ENCODE data around the gene BUD23.
"Not testable (repeated sequence)": the region's sequence is repeated elsewhere in the genome, so short reads cannot be mapped to it uniquely, and the experiment has no call there.

Gene BUD23

DNA sequence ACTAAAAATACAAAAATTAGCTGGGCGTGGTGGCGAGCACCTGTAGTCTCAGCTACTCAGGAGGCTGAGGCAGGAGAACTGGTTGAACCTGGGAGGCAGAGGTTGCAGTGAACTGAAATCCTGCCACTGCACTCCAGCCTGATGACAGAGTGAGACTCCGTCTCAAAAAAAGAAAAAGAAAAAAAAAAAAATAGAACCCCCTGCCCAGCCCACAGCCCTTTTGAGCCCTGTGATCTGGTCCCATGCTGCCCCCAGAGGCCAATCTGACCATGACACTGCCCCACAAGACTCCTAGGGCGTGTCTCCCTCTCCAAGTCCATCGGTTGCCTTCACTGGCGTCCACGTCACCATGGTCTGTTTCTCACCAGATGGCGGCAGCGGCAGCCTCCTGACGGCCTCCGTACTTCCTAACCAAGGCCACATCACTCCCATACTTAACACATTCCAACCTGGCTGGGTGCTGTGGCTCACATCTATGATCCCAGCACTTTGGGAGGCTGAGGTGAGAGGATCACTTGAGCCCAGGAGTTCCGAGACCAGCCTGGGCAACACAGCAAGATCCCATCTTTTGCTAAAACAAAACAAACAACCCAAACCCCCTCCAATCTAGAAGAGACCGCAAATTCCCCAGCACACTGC is 18.1 kb downstream of the BUD23 start:
- peak; percentile 59 for DNase-seq (ENCODE audit: low read depth)

DNA sequence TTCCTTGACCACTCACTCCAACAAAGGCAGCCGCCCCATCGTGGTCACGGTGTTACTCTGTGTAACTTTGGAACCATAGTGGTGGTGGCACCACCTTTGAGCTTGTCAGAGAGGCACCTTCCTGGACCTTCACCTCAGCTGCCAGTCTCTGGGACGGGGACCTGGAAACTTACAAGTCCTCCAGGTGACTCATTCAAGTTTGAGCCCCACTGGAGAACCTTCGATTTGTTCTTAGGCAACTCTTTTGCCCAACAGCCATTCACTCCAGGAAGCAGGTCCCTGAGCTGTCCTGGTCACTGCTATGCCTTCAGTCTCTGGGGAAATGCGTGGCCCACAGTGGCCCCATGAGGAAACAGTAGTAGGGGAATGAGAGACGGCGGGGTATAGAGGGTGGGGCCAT is 18.8 kb downstream of the BUD23 start:
- DNase-seq (ENCODE audit: low read depth), result no peak

DNA sequence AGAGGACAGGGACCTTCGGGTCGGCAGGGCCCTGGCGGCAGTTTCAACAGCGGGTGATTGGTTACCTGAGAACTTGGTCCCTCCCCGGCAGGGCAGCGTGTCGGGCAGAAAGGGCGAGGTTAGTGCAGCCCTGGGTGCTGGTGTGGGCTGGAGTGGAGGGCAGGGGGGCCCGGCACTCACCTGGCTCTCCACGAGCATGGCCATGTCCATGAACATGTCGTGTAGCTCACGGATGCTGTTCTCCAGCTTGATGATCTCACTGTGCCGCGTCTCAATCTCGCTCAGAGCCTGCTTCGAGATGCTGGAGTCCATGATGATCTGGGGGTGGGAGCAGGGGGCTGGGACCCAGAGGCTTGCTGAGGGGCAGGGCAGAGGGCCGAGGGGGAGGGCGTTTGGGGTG is 19.3 kb downstream of the BUD23 start:
- no peak for DNase-seq (ENCODE audit: low read depth)

DNA sequence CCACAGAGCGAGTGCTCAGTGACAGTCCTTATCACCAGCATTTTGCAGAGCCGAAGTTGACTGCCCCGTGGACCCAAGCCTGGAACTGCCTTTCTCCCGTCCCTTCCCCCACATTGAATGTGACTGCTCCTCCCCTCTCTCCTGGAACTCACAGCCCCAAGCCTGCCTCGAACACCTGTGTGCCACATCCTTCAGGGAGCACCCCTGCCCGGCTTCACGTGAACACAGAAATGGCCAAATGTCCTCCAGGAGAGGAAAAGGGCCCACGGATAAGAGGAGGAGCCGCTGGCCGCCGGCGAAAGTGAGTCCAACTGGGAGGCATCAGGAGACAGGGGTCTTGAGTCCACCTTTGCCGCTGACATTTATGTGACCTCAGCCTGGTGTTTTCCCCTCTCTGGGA is 19.8 kb downstream of the BUD23 start:
- DNase-seq (ENCODE audit: low read depth), result no peak

DNA sequence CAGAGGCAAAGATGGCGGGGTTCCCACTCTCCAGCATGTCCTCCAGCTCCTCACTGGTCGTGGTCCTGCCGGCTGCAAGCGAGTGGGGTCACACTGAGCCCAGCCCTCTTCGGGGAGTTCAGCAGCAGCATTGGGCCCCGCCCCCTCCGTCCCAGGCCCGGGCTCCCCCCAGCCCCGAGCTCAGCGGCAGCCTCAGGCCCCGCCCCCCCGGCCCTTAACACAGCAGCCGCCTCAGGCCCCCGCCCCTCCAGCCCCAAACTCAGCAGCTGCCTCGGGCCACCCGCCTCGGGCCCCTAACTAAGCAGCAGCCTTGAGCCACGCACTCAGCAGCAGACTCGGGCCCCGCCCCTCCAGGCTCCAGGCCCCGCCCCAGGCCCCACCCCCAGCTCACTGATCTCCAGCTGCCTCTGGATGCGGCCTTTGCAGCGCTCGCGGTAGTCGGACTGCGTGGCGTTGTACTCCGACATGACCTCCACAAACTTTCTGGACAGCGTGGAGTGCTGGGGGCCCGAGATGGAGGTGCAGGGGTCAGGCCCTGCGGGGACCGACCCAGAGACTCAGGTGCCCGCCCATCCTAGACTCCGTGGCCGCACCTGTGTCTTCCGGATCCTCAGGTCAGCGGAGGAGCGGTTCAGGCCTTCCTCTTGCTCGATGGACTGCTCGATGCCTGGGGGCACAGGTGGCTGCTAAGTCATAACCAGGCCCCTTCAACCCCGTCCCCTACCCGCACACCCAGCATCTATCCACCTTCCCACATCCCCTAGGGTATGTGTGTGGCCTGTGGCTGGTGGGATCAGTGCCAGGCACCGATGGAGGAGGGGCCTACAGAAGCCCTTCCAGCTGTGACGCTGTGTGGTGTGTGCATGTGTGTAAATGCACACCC is 20.6 kb downstream of the BUD23 start:
- no peak for DNase-seq (ENCODE audit: low read depth)

DNA sequence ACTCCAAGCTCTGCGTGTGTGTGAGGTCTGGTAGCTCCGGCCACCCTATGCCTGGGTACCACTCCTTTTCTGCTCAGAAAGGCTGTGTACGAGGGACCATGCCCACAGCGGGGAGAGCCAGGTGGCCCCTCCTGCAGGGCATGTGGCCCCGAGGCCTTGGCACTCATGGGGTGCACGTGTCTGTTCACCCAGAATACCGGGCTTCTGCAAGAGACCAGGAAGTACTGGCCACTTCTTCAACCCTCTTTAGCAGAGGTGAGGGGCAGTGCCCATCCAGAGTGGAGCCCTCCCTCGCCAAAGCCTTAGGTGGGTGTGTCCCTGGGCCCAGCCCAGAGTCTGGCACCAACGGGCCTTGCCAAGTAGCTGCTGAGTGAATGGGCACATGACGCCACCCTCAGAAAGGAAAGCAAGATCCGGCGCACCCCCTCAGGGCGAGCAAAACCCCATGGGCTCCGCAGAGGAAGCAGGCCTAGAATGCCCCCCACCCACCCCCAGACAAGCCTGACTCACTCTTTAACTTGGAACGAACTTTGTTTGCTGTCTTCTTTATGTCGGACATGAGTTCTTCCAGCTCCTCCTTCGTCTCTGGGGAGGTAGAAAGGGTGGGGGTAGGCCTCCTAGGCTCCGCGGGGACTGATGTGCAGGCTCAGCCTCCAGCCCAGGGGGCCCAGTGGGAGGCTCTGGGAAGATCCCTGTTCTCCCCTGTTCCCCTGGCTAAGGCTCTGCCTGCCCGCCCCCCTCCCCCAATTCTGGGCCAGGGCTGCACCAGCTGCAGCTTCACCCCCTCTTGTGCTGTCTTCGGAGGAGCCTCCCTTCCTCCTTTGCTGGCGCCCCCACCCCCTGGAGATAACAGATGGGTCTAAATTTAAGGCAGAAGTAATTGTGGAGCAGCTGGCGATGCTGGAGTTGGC is 21.5 kb downstream of the BUD23 start:
- DNase-seq (ENCODE audit: low read depth), result peak; percentile 29

DNA sequence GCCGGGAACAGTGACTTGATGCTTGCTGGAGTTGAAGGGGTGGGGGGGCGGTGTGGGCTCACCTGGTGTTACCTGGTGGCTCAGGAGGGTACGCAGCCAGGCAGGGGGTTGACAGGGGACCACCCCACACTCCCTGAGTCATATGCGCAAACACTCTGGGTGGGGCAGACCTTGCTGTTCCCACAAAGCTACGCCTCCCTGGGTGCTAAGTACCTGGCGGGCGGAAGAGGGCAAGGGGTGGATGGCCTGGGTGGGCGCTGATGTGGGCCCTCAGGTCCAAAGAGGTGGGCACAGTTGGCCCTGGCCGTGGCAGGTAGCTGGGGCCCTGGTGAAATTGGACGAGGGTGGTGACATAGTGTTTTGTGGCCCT is 22.1 kb downstream of the BUD23 start:
- no peak for DNase-seq (ENCODE audit: low read depth)

DNA sequence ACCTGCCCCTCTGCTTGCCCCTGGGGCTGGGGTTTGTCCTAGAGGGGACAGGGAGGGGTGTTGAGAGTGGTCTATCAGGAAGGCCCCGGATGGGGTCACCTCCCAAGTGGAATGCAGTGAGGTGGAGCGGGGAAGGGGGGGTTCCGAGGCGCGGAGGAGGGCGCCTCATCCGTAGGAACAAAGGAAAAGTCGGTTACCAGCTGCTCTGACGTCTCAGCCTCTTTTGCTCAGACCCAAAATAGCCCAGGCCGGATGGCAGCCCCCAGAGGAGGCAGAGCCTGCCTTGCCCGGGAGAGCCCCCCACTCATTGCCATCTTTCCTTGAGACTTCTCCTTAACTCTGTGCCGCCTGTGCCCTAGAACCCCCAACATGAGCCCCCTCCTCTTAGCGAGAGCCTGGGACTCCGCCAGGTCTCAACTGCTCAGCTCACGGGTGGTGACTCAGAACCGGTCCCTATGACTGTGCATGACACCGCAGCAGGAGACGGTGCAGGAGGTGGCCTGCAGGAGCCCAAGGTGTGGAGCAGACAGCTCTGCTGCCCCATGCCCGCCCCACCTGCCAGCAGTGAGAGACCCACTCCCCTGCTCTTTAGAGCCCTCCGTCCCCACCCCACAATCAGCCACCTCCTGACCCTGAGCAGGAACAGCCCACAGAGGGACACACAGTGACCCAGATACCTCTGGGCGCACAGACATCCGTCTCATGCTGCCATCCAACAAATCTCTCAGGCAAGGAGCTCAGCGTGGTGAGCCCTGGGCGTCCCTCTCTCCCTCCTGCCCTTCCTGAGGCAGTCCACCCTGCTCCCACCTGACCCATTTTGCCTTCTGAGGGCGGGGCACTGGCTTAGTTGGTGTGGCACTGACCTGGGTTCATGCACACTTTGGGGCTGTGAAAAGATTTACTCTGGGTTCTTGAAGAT is 23.0 kb downstream of the BUD23 start:
- no peak for DNase-seq (ENCODE audit: low read depth)

DNA sequence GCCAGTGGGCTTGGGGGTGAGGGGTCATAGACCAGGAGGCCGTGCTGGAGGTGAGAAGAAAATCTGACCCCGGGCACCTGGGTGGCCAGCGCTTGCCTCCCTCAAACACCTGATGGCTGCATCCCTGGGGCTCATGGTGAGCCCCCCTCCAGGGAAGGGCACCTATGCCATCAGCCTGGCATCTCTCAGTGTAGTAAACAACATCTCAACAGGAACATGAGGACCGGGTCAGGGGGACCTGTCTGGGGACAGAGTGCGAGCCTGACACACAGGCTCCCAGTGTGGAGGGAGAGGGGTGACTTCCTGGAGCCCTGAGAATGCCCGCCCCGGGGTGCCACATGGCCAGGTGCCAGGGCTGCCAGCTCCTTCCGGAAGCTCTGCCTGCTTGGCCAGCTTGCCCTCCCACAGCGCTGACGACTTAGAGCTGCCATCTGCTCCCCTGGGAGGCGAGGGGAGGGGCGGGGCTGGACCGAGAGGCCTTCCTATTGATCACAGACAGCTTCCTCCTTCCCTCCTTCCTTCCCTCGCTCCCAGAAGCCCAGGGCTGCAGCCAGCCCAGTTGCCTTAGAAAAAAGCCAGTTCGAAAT is 23.7 kb downstream of the BUD23 start:
- DNase-seq (ENCODE audit: low read depth), result no peak

DNA sequence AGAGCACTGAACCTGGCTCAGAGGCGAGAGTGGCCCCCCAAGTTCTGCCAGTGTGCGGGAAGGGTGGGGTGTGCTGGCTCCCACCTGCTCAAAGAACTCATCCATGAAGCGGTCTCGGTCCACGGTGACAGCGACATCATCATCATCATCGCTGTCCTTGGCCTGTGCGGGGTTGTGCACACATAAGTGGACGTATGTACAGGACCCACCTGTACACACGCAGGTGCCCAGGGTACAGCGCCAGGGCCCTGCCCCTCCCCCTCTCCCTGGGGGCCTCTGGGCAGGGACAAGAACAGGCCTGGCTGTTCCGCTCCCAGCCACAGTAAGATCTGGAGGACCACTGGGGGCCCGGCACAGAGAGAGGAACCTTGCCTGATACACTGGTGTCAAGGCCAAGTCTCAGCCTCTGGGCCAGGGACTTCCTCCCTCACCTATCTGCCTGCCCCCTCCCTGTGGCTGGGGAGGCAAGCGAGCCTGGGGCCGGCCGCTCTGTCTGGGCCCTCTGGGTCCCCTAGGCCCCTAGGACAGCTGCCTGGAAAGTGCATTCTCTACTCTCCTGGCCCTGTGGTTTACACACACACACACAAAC is 25.7 kb downstream of the BUD23 start:
- DNase-seq (ENCODE audit: low read depth), result no peak

DNA sequence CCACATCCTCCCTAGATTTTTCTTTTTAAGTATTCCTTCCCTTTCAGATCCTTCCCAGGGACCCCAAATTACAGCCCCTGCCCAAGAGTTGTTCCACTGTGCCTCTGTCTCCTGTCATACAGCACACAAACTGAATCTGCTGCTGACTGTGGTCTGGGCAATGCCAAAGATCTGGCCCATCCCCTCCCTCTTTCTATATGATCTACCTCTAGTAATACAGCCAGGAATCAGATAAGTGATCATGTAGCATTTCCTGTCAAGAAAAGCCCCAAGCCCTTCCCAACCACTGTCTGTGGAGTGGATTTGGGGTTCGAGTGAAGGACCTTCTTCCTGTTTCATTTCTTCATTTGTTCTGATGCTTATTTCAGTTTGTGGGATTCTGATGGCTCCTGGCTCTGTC is 29.4 kb downstream of the BUD23 start:
- DNase-seq (ENCODE audit: low read depth), result no peak

DNA sequence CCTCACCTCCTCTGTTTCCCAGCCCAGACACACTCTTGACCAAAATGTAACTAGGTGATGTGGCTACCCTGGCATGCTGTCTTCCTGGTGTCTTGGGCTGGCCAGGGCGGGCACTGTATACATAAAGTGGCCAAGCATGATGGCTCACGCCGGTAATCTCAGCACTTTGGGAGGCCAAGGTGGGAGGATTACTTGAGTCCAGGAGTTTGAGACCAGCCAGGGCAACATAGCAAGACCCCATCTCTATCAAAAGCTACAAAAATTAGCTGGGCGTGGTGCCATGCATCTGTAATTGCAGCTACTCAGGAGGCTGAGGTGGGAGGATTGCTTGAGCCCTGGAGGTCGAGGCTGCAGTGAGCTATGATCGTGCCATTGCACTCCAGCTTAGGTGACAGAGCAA is 29.9 kb downstream of the BUD23 start:
- DNase-seq (ENCODE audit: low read depth), result not testable (repeated sequence)

DNA sequence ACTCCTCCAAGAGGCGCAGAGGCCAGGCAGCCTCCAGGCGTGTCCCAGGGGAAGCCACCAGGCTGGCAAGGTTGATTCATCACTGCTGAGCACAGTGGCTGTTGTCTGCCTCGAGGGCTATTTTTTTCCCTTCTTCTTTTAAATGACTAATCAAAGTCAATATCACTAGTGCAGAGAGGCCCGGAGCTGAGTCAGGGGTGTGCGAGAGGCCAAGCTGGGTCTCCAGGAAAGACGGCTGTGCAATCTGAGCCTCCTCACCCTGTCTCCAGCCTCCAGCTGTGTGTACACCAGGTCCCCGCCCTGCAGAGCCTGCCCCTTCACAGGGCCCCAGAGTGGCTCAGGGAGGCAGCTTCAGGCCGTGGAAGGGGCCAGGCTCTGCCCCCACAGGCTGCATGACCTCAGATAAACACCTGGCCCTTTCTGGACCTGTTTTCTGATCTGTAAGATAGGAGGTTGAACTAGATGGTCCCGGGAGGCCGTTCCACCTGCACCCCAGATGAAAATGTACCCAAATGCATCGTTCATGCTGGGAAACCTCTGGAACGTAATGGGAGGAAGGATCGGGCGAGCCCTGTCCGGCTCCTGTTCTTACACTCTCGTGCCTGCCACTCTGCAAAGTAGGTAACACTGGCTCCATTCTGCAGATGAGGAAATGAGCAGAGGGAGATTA is 32.4 kb downstream of the BUD23 start:
- peak; percentile 96 for DNase-seq (ENCODE audit: low read depth)

DNA sequence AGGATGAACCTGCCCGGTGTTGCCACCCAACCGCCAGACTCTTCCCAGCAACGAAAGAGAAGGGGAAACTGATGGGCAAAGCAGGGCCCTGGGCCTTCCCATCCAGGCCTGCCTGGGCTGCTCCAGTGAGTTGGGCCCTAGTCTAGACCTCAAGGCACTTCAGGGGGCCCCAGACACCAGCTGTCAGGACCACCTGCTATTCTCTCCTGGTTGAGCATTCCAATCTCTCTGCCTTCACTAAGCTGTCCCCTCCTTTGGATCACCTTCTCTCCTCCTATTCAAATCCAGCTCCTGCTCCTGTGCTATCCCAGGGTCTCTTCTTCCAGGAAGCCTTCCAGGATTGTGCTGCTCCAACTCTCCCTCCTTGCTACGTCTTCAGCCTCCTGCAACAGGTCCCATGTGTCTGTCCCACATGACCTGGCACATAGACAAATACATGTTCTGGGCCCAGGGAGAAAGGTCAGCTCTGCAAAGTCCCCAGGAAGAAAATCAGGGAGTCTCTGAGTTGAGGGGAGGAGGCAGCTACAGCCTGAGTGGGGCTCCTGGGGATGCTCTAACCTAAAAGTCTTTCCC is 33.0 kb downstream of the BUD23 start:
- DNase-seq (ENCODE audit: low read depth), result no peak

DNA sequence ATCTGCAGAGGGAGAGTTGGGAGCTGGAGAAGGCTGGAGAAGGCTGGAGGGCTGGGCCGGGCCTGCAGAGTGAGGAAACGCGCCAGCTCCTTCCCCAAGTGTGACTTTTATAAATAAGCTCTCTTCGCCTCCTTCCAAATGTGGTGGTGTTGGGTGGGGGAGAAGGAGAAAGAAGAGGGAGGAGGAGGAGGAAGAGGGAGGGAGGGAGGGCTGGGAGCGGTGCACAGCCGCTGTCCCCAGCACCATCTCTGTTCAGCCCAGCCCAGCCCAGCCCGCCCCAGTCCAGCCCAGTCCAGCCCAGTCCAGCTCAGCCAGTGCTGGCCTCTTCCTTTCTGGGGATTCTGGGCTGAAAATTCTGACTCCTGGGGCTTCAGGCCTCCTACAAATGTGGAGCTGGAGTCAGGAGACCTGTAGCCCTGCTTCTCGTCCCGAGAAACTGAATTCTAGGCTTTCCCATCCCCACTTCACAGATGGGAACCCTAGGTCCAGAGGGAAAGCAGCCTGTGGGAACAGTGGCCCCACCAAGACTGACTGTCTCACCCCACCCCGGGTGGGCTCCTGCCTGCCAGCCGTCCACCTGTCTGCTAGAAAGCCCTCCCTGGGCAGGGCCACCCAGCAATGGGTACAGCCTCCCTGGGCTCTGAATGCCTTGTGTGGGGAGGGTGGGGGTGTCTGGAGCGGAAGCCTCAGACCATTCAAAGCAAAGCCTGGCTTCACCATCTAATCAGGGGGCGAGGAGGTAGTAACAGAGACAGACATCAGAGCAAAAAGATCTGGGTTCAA is 33.8 kb downstream of the BUD23 start:
- DNase-seq (ENCODE audit: low read depth), result peak; percentile 24

DNA sequence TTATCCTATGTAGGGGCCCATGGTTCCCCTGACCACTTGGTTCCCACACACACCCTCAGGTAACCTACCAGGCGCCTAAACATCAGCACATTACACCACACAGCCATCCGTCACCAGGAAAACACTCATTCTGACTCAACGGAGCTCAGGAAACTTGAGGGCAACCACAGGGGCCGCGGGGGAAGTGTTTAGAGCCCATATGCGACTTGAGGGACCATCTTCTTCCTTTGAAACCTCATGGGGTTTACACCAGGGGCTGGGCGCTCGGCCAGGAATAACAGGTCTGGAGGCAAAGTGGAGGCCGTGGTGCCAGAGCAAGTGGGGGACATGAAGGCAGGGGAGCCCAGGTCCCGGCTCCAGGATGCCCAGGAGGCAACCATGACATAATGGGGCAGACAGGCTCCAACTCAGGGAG is 34.6 kb downstream of the BUD23 start:
- peak; percentile 92 for DNase-seq (ENCODE audit: low read depth)

DNA sequence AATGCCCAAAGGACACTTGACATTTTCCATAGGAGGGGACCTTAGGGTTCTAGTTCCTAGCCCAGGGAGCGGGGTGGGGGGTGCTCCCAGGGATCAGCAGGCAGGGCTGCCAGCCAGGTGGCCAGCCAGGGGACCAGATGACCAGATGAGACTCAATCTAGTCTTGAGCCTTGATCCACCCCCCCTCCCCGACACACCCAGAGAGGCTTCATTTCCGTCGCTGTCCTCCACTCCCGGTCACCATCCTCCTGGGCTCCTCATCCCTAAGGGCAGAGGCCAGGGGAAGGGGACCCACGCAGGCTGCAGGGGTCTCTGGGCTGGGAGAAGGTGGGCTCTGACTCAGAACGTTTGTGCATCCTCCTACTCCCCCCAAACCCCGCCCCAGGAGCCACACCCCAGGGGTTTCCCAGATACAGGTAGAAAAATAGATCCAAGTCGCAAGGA is 35.1 kb downstream of the BUD23 start:
- DNase-seq (ENCODE audit: low read depth), result no peak

DNA sequence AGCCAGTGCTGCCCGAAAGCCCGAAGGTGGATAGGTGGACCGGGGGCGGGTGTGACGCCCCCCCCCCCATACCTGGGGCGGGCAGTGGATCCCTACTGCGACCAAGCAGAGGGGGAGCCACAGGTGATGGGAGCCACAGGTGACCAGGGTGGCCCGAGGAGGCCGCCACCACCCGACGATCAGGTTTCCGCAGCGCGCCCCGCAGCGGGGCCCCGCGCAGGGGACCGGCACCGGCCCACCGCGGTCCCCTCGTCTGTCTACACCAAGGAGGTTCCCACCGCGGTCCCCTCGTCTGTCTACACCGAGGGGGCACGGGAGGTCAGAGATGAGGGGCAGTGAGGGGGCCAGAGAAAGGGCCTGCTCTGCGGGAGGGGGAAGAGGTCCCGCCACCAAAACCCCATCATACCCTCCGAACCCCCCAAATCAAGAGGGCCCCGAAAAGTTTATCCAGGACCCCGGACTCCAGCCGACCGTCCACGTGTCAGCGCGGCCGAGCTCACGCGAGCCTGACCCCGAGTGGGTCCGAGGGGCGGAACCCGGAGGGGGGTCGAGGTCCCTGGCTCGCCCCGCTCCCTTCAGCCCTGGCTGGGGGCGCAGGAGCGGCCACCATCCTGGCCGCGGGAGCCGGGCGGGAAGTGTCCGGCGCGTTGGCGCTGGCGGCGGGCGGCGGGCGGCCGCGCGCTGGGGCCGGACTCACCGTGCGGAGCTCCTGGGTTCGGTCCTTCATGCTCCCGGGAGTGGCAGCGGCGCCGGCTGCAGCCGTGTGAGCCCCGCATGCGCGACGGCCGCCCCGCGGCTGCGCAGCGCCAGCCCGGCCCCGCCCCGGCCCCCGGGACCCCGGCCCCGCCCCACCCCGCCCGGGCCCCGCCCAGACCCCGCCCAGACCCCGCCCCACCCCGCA is 35.8 kb downstream of the BUD23 start, which contains the start of gene STX1A:
TSS of gene STX1A (minus strand) at position 765 of the 901 bp plus-strand sequence. CDS start at position 727, 38 bp downstream.
- DNase-seq (ENCODE audit: low read depth), result peak; percentile 80
